DOHH2 (cell line): ENCODE data around the gene GBF1.

Source experiments
- H3F3A ChIP-seq: fragments of 200-600 bp; sonication (generic), shearing (Covaris generic); 2 replicates; pipeline ENCODE4 v1.6.0; 2016; ENCODE audit warnings: antibody characterized with exemption, mild to moderate bottlenecking; ENCODE audit not compliant: control insufficient read depth, insufficient read depth
- H3K27ac ChIP-seq: fragments of 200-600 bp; sonication (generic); 2 replicates; pipeline ENCODE4 v1.5.1; 2014; ENCODE audit warnings: low read depth, mild to moderate bottlenecking, low read length, moderate library complexity
- H3K27me3 ChIP-seq: fragments of 200-600 bp; sonication (generic); 2 replicates; pipeline ENCODE4 v1.6.1; 2014; ENCODE audit warnings: mild to moderate bottlenecking, low read length, mixed read lengths; ENCODE audit not compliant: control insufficient read depth
- H3K36me3 ChIP-seq: fragments of 200-600 bp; sonication (generic); 2 replicates; pipeline ENCODE4 v1.6.1; 2014; ENCODE audit warnings: mild to moderate bottlenecking, low read length, moderate library complexity, mixed read lengths; ENCODE audit not compliant: control insufficient read depth
- H3K4me1 ChIP-seq: fragments of 200-600 bp; sonication (generic); 2 replicates; pipeline ENCODE4 v1.6.1; 2014; ENCODE audit warnings: mild to moderate bottlenecking, low read length, mixed read lengths; ENCODE audit not compliant: control insufficient read depth
- H3K4me2 ChIP-seq: fragments of 200-600 bp; sonication (generic); 2 replicates; pipeline ENCODE4 v1.6.0; 2014; ENCODE audit warnings: mild to moderate bottlenecking, low read length, moderate library complexity
- H3K4me3 ChIP-seq: fragments of 200-600 bp; sonication (generic); 2 replicates; pipeline ENCODE4 v1.5.1; 2014; ENCODE audit warnings: mild to moderate bottlenecking, low read length, mixed read lengths
- H3K79me2 ChIP-seq: fragments of 200-600 bp; sonication (generic); 2 replicates; pipeline ENCODE4 v1.6.1; 2014; ENCODE audit warnings: mild to moderate bottlenecking, low read length, mixed read lengths; ENCODE audit not compliant: control insufficient read depth
- H3K9me2 ChIP-seq: fragments of 200-600 bp; sonication (generic); replicated peaks from 2 replicates; pipeline ENCODE4 v1.6.1; 2014; ENCODE audit warnings: mild to moderate bottlenecking, low read length, mixed read lengths; ENCODE audit not compliant: control insufficient read depth
- H3K9me3 ChIP-seq: fragments of 200-600 bp; sonication (generic); 2 replicates; pipeline ENCODE4 v1.6.1; 2014; ENCODE audit warnings: antibody characterized with exemption, low read length, mixed read lengths; ENCODE audit not compliant: control insufficient read depth, insufficient read depth
- H4K20me1 ChIP-seq: fragments of 200-600 bp; sonication (generic); 2 replicates; pipeline ENCODE4 v1.6.0; 2014; ENCODE audit warnings: low read depth, mild to moderate bottlenecking, antibody characterized with exemption, low read length, moderate library complexity; ENCODE audit not compliant: control insufficient read depth, insufficient read depth
- CTCF ChIP-seq: fragments of 200-600 bp; sonication (generic); IDR thresholded peaks from one replicate; pipeline ENCODE4 v1.5.1; 2014; ENCODE audit warnings: antibody characterized with exemption, mild to moderate bottlenecking, low read depth, low read length; ENCODE audit not compliant: poor library complexity, severe bottlenecking
- EZH2phosphoT487 ChIP-seq: fragments of 200-600 bp; sonication (generic); IDR thresholded peaks from 2 replicates; pipeline ENCODE4 v1.6.1; 2017; ENCODE audit warnings: borderline replicate concordance, mild to moderate bottlenecking, antibody characterized with exemption, low read length, moderate library complexity, mixed read lengths

GBF1 gene

GRCh38 chr10:102332772-102333171, 87.4 kb downstream of the GBF1 start:
- H3F3A ChIP-seq, result no peaks in the 10 kb centered on the region
- peaks cover 5% of the 10 kb centered on the region; the same call in 1 of the 2 replicates for H4K20me1 ChIP-seq
- no peaks in the 10 kb centered on the region for H3K36me3 ChIP-seq
- H3K4me3 ChIP-seq, result no peak overlapping the region
- no peaks in the 10 kb centered on the region for H3K9me2 ChIP-seq
- peaks cover 2% of the 10 kb centered on the region; the same call in 1 of the 2 replicates for H3K79me2 ChIP-seq
- H3K27ac ChIP-seq, result no peak overlapping the region
- no peaks in the 10 kb centered on the region for H3K27me3 ChIP-seq
- no peaks in the 10 kb centered on the region for H3K9me3 ChIP-seq
- H3K4me2 ChIP-seq, result no peak overlapping the region
- TF ChIP-seq CTCF (no peak), EZH2phosphoT487 (no peak)
- H3K4me1 ChIP-seq, result no peaks in the 10 kb centered on the region

GRCh38 chr10:102334101-102334500, 88.8 kb downstream of the GBF1 start:
- TF ChIP-seq CTCF (no peak), EZH2phosphoT487 (no peak)
- Histone ChIP-seq H3K79me2 (0 out of 2 replicates have a peak, but pooled peaks cover 2% of the 10 kb centered on the region), H3K36me3 (no peaks in the 10 kb centered on the region), H3K4me1 (no peaks in the 10 kb centered on the region), H3F3A (no peaks in the 10 kb centered on the region), H3K9me2 (no peaks in the 10 kb centered on the region), H3K4me2 (no peak overlapping the region), H4K20me1 (peaks cover under 1% of the 10 kb centered on the region; the same call in 1 of the 2 replicates), H3K9me3 (no peaks in the 10 kb centered on the region), H3K4me3 (no peak overlapping the region), H3K27me3 (no peaks in the 10 kb centered on the region), H3K27ac (no peak overlapping the region)

GRCh38 chr10:102335184-102335583, 89.9 kb downstream of the GBF1 start:
- Histone ChIP-seq H3F3A (no peaks in the 10 kb centered on the region), H3K36me3 (no peaks in the 10 kb centered on the region), H3K9me3 (no peaks in the 10 kb centered on the region), H4K20me1 (no peaks in the 10 kb centered on the region), H3K9me2 (no peaks in the 10 kb centered on the region), H3K4me1 (no peaks in the 10 kb centered on the region), H3K4me2 (no peak overlapping the region), H3K4me3 (no peak overlapping the region), H3K27me3 (no peaks in the 10 kb centered on the region), H3K27ac (no peak overlapping the region), H3K79me2 (0 out of 2 replicates have a peak, but pooled peaks cover 2% of the 10 kb centered on the region)
- TF ChIP-seq CTCF, result no peak
- TF ChIP-seq EZH2phosphoT487, result no peak
